C4-2B (cell line): Measurements from ENCODE around the gene TUBA4B.
"Not testable (repeated sequence)": the region's sequence is repeated elsewhere in the genome, so short reads cannot be mapped to it uniquely, and the experiment has no call there.

ENCODE experiments used
- H3K27ac ChIP-seq: fragments of 450-650 bp; 2 replicates; pipeline ENCODE4 v1.5.1; 2017
- CTCF ChIP-seq: fragments of 450-650 bp; conservative IDR thresholded peaks from 2 replicates; pipeline ENCODE4 v1.5.1; 2017; ENCODE audit warnings: mild to moderate bottlenecking
- ZFX ChIP-seq: fragments of 450-650 bp; IDR thresholded peaks from 2 replicates; pipeline ENCODE4 v1.6.1; 2017

Gene TUBA4B

GRCh38 chr2:219280651-219281050 lies 27.6 kb downstream of the TUBA4B start:
- no peak overlapping the region for H3K27ac ChIP-seq
- TF ChIP-seq ZFX (no peak), CTCF (no peak)

- H3K27ac ChIP-seq: no peak overlapping the region
- no peak for TF ChIP-seq ZFX
Measured at GRCh38 chr2:219281588-219281987, 28.5 kb downstream of the TUBA4B start.

GRCh38 chr2:219282375-219282774 lies 29.3 kb downstream of the TUBA4B start:
- H3K27ac ChIP-seq: no peak overlapping the region
- no peak for TF ChIP-seq CTCF

- no peak for TF ChIP-seq CTCF
- TF ChIP-seq ZFX: no peak
- no peak overlapping the region for H3K27ac ChIP-seq
Measured at GRCh38 chr2:219282943-219283581, 30.0 kb downstream of the TUBA4B start.

- TF ChIP-seq ZFX (no peak), CTCF (no peak)
- no peak overlapping the region for H3K27ac ChIP-seq
Measured at GRCh38 chr2:219284501-219285372, 31.7 kb downstream of the TUBA4B start.

GRCh38 chr2:219285373-219285735 lies 32.3 kb downstream of the TUBA4B start:
- H3K27ac ChIP-seq: no peak overlapping the region
- no peak for TF ChIP-seq ZFX

- no peak for TF ChIP-seq ZFX
- no peak for TF ChIP-seq CTCF
- no peak overlapping the region for H3K27ac ChIP-seq
Measured at GRCh38 chr2:219285894-219286425, 32.9 kb downstream of the TUBA4B start.

GRCh38 chr2:219286436-219287115 lies 33.5 kb downstream of the TUBA4B start:
- no peak overlapping the region for H3K27ac ChIP-seq
- TF ChIP-seq ZFX: no peak
- no peak for TF ChIP-seq CTCF

GRCh38 chr2:219287116-219287440 lies 34.0 kb downstream of the TUBA4B start:
- H3K27ac ChIP-seq: not testable (repeated sequence)
